Endothelial cell (in vitro differentiated cells): Measurements from ENCODE around the gene TMTC4. TPM values are rescaled to one million over a fixed set of nuclear protein-coding genes. Genes with fewer than 3 reads are reported as not detected.
"Not testable (repeated sequence)": the region's sequence is repeated elsewhere in the genome, so short reads cannot be mapped to it uniquely, and the experiment has no call there.

Experiments used
- DNase-seq: peaks from one replicate; pipeline ENCODE4 v3.0.0; 2021; ENCODE audit warnings: low spot score
- H3K27ac Mint-ChIP-seq: one replicate; pipeline ENCODE4 v1.8.0; 2021; ENCODE audit warnings: mixed read lengths, inconsistent platforms; ENCODE audit not compliant: unreplicated experiment
- H3K27me3 Mint-ChIP-seq: one replicate; pipeline ENCODE4 v1.8.0; 2021; ENCODE audit warnings: mild to moderate bottlenecking, moderate library complexity, mixed read lengths, inconsistent platforms; ENCODE audit not compliant: unreplicated experiment
- H3K36me3 Mint-ChIP-seq: one replicate; pipeline ENCODE4 v1.8.0; 2021; ENCODE audit warnings: mild to moderate bottlenecking, low read depth, mixed read lengths, inconsistent platforms; ENCODE audit not compliant: unreplicated experiment
- H3K4me1 Mint-ChIP-seq: one replicate; pipeline ENCODE4 v1.8.0; 2021; ENCODE audit warnings: mild to moderate bottlenecking, mixed read lengths, inconsistent platforms; ENCODE audit not compliant: unreplicated experiment
- H3K4me3 Mint-ChIP-seq: one replicate; pipeline ENCODE4 v1.8.0; 2021; ENCODE audit warnings: mild to moderate bottlenecking, mixed read lengths, inconsistent platforms; ENCODE audit not compliant: unreplicated experiment
- H3K9me3 Mint-ChIP-seq: one replicate; pipeline ENCODE4 v1.8.0; 2021; ENCODE audit warnings: mixed read lengths, inconsistent platforms; ENCODE audit not compliant: unreplicated experiment
- CTCF ChIP-seq: fragments of 200-600 bp; sonication (generic); IDR thresholded peaks from one replicate; pipeline ENCODE4 v1.5.0; 2021; ENCODE audit warnings: antibody characterized with exemption; ENCODE audit not compliant: unreplicated experiment
- total RNA-seq: library from RNA; stranded (reverse); fragmentation: NEBNext Ultra II Directional; extraction: Animal tissue kit (Norgen Biotek cat#: 25700); gene quantifications from one replicate; pipeline ENCODE4 v1.2.1, GENCODE V29; 2021; ENCODE audit not compliant: unreplicated experiment

TMTC4 gene
- total RNA-seq, 1 donor from 2014 or later = 40.1 TPM

GRCh38 chr13:100580045-100580444, 94.5 kb downstream of the TMTC4 start:
- Mint-ChIP-seq H3K27me3 (no peaks in the 10 kb centered on the region), H3K36me3 (peaks cover 18% of the 10 kb centered on the region), H3K4me1 (no peaks in the 10 kb centered on the region), H3K27ac (no peak overlapping the region), H3K4me3 (no peak overlapping the region), H3K9me3 (peaks cover 3% of the 10 kb centered on the region)
- DNase-seq = no peak
- TF ChIP-seq CTCF = no peak

- not testable (repeated sequence) for DNase-seq, H3K4me1 Mint-ChIP-seq, H3K9me3 Mint-ChIP-seq, H3K4me3 Mint-ChIP-seq, H3K27me3 Mint-ChIP-seq, H3K27ac Mint-ChIP-seq
- peaks cover 15% of the 10 kb centered on the region for H3K36me3 Mint-ChIP-seq
Observed at GRCh38 chr13:100577239-100577638, 97.4 kb downstream of the TMTC4 start.

GRCh38 chr13:100573121-100573520, 101.5 kb downstream of the TMTC4 start:
- Mint-ChIP-seq H3K9me3 (no peaks in the 10 kb centered on the region), H3K27me3 (peaks cover 2% of the 10 kb centered on the region), H3K4me3 (no peak overlapping the region), H3K4me1 (no peaks in the 10 kb centered on the region), H3K36me3 (peaks cover 4% of the 10 kb centered on the region), H3K27ac (no peak overlapping the region)
- peak; percentile 75 for TF ChIP-seq CTCF
- DNase-seq = peak; percentile 75

- no peaks in the 10 kb centered on the region for H3K4me1 Mint-ChIP-seq
- peaks cover 5% of the 10 kb centered on the region for H3K27me3 Mint-ChIP-seq
- no peak for DNase-seq
- no peak overlapping the region for H3K4me3 Mint-ChIP-seq
- TF ChIP-seq CTCF = no peak
- no peak overlapping the region for H3K27ac Mint-ChIP-seq
- no peaks in the 10 kb centered on the region for H3K9me3 Mint-ChIP-seq
- H3K36me3 Mint-ChIP-seq = peaks cover 15% of the 10 kb centered on the region
Observed at GRCh38 chr13:100566543-100566942, 108.1 kb downstream of the TMTC4 start.

- peaks cover 15% of the 10 kb centered on the region for H3K36me3 Mint-ChIP-seq
- no peak overlapping the region for H3K4me3 Mint-ChIP-seq
- no peaks in the 10 kb centered on the region for H3K4me1 Mint-ChIP-seq
- H3K27me3 Mint-ChIP-seq = peaks cover 5% of the 10 kb centered on the region
- no peaks in the 10 kb centered on the region for H3K9me3 Mint-ChIP-seq
- no peak overlapping the region for H3K27ac Mint-ChIP-seq
- no peak for TF ChIP-seq CTCF
- DNase-seq = no peak
Observed at GRCh38 chr13:100565286-100565685, 109.3 kb downstream of the TMTC4 start.
